Brain microvascular endothelial cell (primary cell): ENCODE results near the gene CDC14A.

Experiments used
- DNase-seq: peaks from one replicate; pipeline ENCODE4 v3.0.0-alpha.2; 2020
- H3K27ac ChIP-seq: fragments of 250-450 bp; sonication (Bioruptor Pico); 2 replicates; pipeline ENCODE4 v1.5.1; 2020; ENCODE audit warnings: mild to moderate bottlenecking, moderate library complexity
- H3K27me3 ChIP-seq: fragments of 250-450 bp; sonication (Bioruptor Pico); replicated peaks from 2 replicates; pipeline ENCODE4 v1.5.1; 2020; ENCODE audit warnings: mild to moderate bottlenecking
- H3K36me3 ChIP-seq: fragments of 250-450 bp; sonication (Bioruptor Pico); replicated peaks from 2 replicates; pipeline ENCODE4 v1.5.1; 2020; ENCODE audit warnings: mild to moderate bottlenecking
- H3K4me3 ChIP-seq: 2 replicates; pipeline ENCODE4 v1.5.1; 2011; ENCODE audit warnings: low read depth, mild to moderate bottlenecking, control low read depth, low read length, moderate library complexity
- in situ Hi-C: cut with HindIII; loops from 2 replicates; pipeline ENCODE4 v1.10.0; 2017; ENCODE audit warnings: low sequenced_read_pairs, low pct_ligation_motif_present
- TF ChIP-seq, protein P1 (sequence below): IDR thresholded peaks from 2 replicates; pipeline ENCODE4 v1.5.1; 2011; ENCODE audit warnings: low read depth, mild to moderate bottlenecking, moderate library complexity, low read length, control low read depth, inconsistent platforms; ENCODE audit errors: missing control alignments

CDC14A gene

DNA sequence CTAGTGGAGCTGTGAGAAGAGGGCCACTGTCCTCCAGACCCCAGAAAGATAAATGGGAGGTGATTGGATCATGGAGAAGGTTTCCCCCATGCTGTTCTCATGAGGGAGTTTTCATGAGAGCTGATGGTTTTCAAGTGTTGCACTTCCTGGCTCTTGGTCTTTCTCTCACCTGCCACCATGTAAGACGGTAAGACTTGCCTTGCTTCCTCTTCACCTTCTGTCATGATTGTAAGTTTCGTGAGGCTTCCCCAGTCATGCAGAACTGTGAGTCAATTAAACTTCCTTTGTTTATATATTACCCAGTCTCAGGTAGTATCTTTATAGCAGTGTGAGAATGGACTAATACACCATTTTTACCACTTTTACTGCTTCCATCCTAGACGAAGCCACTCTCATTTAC lies 213.2 kb downstream of the CDC14A start:
- TF ChIP-seq, protein P1, sequence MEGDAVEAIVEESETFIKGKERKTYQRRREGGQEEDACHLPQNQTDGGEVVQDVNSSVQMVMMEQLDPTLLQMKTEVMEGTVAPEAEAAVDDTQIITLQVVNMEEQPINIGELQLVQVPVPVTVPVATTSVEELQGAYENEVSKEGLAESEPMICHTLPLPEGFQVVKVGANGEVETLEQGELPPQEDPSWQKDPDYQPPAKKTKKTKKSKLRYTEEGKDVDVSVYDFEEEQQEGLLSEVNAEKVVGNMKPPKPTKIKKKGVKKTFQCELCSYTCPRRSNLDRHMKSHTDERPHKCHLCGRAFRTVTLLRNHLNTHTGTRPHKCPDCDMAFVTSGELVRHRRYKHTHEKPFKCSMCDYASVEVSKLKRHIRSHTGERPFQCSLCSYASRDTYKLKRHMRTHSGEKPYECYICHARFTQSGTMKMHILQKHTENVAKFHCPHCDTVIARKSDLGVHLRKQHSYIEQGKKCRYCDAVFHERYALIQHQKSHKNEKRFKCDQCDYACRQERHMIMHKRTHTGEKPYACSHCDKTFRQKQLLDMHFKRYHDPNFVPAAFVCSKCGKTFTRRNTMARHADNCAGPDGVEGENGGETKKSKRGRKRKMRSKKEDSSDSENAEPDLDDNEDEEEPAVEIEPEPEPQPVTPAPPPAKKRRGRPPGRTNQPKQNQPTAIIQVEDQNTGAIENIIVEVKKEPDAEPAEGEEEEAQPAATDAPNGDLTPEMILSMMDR = no peak
- Histone ChIP-seq H3K27ac (no peak overlapping the region), H3K36me3 (no peaks in the 10 kb centered on the region), H3K4me3 (no peak overlapping the region), H3K27me3 (no peaks in the 10 kb centered on the region)
- in situ Hi-C loops = no loop called here
- no peak for DNase-seq

DNA sequence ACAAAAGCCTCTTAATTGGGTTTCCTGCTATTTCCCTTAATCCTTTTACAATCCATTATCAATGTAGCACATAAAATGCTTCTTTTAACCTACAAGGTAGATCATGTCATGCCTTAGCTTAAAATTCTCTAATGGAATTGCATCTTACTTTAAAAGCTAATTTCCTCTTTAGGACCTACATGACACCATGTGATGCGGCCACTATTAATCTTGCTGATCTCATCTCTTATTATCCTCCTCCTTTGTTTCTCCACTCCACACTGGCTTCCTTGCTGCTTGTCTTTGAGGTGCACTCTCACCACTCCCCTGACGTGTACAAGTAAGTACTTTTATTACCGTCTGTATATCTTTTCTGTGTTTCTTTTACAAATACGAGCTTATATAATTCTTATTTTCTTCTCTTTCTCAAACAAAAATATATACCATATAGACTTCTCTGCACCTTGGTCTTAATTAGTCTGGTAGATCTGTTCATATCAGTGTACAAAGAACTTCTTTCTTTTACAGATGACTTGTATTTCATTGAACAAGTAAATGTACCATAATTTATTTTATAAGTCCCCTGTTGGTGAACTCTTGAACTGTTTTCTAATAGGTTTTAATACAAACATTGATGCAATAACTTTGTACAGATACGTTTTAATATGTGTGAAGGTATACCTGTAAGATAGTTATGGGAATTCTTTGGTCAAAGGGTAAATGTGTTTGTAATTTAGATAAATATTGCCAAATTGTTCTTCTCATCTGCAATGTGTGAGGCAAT lies 213.8 kb downstream of the CDC14A start:
- DNase-seq = no peak
- H3K4me3 ChIP-seq = no peak overlapping the region
- H3K27ac ChIP-seq = no peak overlapping the region
- in situ Hi-C loops = no loop called here
- H3K27me3 ChIP-seq = no peaks in the 10 kb centered on the region
- no peaks in the 10 kb centered on the region for H3K36me3 ChIP-seq
- TF ChIP-seq, protein P1 = no peak

DNA sequence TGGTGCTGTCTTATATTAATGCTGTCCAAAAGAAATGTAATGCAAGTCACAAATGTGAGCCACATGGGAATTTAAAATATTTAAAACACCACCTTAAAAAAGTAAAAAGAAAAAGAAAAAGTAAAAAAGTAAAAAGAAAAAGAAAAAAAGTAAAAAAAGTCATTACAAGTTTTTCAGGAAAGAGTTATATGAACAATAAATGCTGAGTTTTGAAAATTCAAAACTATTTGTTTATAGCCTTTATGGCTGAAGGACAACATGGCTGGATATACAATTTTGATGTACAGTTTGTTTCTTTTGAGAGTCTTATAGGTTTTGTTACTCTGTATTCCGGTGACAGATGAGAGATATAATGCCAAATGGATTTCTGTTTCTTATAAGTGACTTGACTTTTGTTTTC lies 214.8 kb downstream of the CDC14A start:
- TF ChIP-seq, protein P1 = no peak
- Histone ChIP-seq H3K27me3 (no peaks in the 10 kb centered on the region), H3K36me3 (no peaks in the 10 kb centered on the region), H3K4me3 (no peak overlapping the region), H3K27ac (no peak overlapping the region)
- no peak for DNase-seq
- in situ Hi-C loops = no loop called here
